Measurements from ENCODE around the gene SNX12.
"Not testable (repeated sequence)": the region's sequence is repeated elsewhere in the genome, so short reads cannot be mapped to it uniquely, and the experiment has no call there.

SNX12 gene

DNA sequence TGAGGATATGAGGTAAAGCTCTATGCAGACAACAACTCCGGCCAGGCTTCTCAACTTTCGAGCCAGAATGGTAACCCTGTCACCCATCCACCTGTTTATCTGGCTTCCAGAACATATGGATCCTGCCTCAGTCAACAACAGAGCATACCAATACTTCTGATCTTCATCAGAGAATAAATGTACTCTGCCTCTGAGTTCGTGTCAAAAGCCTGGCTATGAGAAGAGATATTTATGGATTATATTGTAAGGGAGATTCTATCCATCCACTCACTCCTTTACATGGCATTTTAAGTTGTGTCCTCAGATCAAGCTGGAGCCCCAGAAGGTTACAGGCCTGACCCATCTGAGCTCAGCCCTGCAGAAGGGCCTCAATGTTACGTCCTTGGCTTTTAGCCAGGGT is 17.8 kb upstream of the SNX12 start:
- DNase-seq = no peak

GRCh38 chrX:71082822-71083221 is 14.7 kb upstream of the SNX12 start:
- no peak for DNase-seq

DNA sequence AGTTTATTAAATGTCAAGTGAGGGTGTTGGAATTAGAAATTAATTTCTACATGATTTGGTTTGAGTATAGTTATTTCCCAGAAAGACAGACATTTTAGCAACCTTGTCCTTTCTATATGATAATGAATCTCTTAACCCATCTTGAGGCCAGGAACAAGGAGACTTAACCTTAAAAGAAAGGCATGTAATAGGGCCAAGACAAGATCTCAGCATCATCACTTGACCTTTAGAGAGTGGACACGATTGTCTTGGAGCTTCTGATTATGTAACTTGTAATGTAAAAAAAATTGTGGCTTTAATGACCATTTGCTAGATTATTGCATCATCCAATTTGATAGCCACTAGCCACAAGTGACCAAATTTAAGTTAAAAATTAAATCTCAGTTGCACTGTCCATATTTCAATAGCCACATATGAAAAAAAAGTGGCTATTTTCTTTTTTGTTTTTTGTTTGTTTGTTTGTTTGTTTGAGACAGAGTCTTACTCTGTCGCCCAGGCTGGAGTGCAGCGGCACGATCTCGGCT is 14.1 kb upstream of the SNX12 start:
- DNase-seq = no peak

- no peak for DNase-seq
Measured at GRCh38 chrX:71081330-71082123, 13.4 kb upstream of the SNX12 start.

DNA sequence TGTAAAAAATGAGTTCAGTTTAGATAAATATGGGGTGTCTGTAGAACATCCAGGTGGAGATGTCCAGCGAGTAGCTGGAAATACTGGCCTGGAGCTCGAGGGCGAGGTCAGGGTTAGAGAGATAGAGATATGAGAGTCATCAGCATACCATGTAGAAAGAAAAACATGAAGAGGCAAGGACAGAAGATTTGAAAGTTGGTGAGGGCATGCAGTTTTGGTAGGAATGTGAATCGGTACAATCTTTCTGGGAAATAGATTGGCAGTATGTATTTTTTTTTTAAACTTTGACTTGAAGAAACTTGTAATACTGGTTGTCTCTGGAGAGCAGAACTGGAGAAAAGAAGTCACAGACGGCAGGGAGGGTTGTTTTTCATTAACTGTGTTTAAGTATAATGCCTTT is 2.4 kb upstream of the SNX12 start:
- no peak for DNase-seq

- DNase-seq = no peak
Measured at GRCh38 chrX:71067712-71068043, 456 bp downstream of the SNX12 start.

DNA sequence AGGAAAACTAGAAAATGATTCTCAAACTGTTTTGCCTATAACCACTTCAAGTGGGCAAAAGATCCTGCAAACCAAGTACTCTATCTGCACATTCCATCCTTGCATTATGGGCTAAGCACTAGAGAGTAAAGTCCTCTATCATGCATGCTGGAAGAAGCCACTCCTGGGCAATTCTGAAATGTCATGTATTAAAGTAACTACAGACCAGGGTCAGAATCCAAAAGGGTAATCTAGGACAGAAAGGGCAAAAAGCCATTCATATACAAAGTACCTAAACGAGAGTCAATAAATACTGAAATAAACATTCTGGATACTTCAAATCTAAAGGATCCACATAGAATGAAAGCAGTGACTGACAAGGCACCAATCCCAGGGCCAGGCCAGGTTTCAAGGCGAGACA is 1.0 kb downstream of the SNX12 start:
- no peak for DNase-seq

GRCh38 chrX:71060127-71060526 is 8.0 kb downstream of the SNX12 start:
- DNase-seq = no peak

DNA sequence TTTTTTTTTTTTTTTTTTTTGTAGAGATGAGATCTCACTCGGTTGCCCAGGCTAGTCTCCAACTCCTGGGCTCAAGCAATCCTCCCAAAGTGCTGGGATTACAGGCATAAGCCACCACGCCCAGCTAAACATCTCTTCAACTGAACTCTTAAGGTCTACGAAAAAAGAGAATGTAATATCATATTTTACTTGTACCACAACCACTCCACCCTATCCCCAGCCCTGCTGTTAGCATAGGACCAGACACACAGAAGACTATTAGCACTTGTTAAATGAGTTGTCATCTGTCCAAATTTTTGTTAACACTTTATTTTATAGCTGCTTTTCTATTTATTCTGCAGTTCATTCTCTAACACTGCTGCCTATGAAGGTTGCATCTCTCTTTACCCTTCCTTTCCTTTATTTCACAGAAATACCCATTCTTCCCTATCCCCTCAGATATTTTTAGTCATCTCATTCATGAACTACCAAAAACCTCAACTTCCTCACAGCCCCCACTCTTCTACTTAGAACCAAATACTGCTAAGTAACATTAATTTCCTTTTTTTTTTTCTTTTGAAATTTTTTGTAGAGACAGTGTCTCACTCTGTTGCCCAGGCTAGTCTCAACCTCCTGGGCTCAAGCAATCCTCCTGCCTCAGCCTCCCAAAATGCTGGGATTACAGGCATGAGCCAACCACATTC is 10.1 kb downstream of the SNX12 start:
- DNase-seq = no peak

DNA sequence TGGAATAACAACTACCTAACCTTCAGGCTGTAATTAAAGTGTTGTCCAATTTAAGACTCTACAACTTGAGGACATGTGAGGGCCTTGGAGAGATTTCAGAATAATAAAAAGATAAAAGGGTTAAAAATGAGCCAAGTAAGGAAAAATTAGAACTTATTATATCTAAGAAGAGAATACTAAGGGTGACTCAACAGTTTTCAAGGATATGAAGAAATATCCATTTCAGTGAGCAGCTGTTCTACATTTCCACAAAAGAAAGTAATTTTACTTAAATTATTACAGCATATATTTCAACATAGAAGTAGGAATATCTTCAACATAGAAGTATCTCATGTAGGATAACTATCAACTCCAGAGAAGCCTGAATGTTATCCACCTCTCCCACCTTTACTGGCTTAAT is 11.3 kb downstream of the SNX12 start:
- no peak for DNase-seq

DNA sequence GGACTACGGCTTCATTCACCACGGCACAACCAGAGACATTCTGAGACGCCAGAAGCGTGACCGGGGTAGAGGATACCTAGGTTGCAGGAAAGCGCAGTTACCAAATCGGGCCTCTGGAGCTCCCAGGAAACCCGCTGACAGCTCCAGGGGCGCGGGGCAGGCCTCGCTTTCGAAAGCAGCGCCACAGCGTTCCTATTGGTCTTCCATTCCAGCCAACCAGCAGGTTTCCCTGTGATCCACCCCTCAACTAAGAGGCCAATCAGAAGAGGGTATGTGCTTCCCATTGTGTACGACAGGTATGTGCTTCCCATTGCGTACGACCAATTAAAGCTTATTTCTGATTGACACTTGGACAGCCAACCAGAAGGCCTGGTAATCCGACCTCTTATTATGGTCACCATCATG is 14.9 kb downstream of the SNX12 start:
- no peak for DNase-seq

DNA sequence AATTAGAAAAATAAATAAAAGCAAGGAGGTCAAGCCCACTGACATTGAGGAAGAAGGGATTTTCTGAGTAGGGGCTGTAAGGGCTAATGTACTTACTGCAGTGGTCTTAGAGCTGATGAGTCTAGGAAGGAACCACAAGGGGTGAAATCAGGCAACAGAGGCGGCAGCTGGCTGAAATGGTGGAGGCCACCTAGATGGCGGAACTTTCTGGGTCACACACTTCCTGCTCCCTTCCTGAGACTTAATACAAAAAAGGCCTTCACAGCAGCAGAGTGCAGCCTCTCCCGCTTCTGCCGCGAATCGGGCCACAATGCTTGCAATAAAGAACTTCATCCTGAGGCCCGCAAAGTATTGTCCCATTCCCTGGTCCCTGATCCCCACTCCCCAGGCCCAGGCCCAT is 15.4 kb downstream of the SNX12 start:
- DNase-seq = no peak

DNA sequence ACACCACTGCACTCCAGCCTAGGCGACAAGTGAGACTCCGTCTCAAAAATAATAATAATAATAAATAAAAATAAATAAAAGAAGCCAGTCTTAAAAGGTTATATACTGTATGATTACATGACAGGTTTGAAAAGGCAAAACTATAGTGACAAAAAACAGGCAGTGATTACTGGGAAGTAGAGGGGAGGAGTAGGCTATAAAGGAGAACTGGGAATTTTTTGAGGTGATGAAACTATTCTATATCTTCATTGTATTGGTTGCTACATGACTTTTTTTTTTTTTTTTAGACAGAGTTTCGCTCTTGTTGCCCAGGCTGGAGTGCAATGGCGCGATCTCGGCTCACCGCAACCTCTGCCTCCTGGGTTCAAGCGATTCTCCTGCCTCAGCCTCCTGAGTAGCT is 20.2 kb downstream of the SNX12 start:
- not testable (repeated sequence) for DNase-seq

GRCh38 chrX:71017396-71017939 is 50.7 kb downstream of the SNX12 start:
- DNase-seq = no peak

Data from activated effector memory CD4-positive, alpha-beta T cell treated with anti-CD3 and anti-CD28 coated beads, Interleukin-2, amount 50 U/mL, for 16 hours (primary cell).